H1 (cell line): ENCODE results near the gene COPA. TPM values are rescaled to one million over a fixed set of nuclear protein-coding genes. Genes with fewer than 3 reads are reported as not detected.

Experiments used
- CTCF ChIA-PET: fragments of 300-600 bp; sonication (Branson Sonifier 250); formaldehyde crosslinking; loops from one replicate; lab custom pipeline; 2021; ENCODE audit not compliant: partially characterized antibody; lab: Charles Lee
- POLR2A ChIA-PET: fragments of 300-600 bp; sonication (Branson Sonifier 250); formaldehyde crosslinking; loops from one replicate; lab custom pipeline; 2021; ENCODE audit warnings: inconsistent platforms; ENCODE audit not compliant: partially characterized antibody; lab: Charles Lee
- DNase-seq, 2 experiments: peaks; one replicate each; pipeline versions ENCODE4 v3.0.0 to v3.0.0-alpha.2; 2010 to 2022; ENCODE audit warnings: low spot score in 2 of 2, low read depth in 1 of 2, mixed read lengths in 1 of 2
- FAIRE-seq: peaks from 2 replicates; lab custom pipeline; 2011; peaks lifted over from hg19 to GRCh38; lab: Jason Lieb, UNC
- H2AFZ ChIP-seq: 2 replicates; pipeline ENCODE4 v1.8.1; 2012; ENCODE audit warnings: low read length, inconsistent platforms
- H2AK5ac ChIP-seq: 2 replicates; pipeline ENCODE4 v1.6.1; 2013; ENCODE audit warnings: low read depth, low read length
- H2BK120ac ChIP-seq: replicated peaks from 2 replicates; pipeline ENCODE3; 2013; ENCODE audit warnings: low read depth, low read length, inconsistent platforms
- H2BK12ac ChIP-seq: 2 replicates; pipeline ENCODE4 v1.6.1; 2013; ENCODE audit warnings: low read depth, low read length
- H2BK15ac ChIP-seq: 2 replicates; pipeline ENCODE4 v1.6.1; 2013; ENCODE audit warnings: low read length
- H2BK20ac ChIP-seq: 2 replicates; pipeline ENCODE4 v1.6.1; 2013; ENCODE audit warnings: low read length
- H2BK5ac ChIP-seq: 2 replicates; pipeline ENCODE4 v1.6.1; 2013; ENCODE audit warnings: low read depth, low read length
- H3K14ac ChIP-seq: 2 replicates; pipeline ENCODE4 v1.6.1; 2013; ENCODE audit warnings: inconsistent platforms; ENCODE audit not compliant: insufficient read length
- H3K18ac ChIP-seq: 2 replicates; pipeline ENCODE4 v1.6.1; 2013; ENCODE audit warnings: low read length; ENCODE audit errors: extremely low read depth
- H3K23ac ChIP-seq: 2 replicates; pipeline ENCODE4 v1.6.1; 2013; ENCODE audit warnings: inconsistent platforms; ENCODE audit not compliant: insufficient read length
- H3K23me2 ChIP-seq: 2 replicates; pipeline ENCODE4 v1.6.1; 2013; ENCODE audit warnings: low read depth, low read length
- H3K27ac ChIP-seq: 2 replicates; pipeline ENCODE4 v1.6.1; 2011; ENCODE audit warnings: low read depth, low read length, inconsistent platforms
- H3K27me3 ChIP-seq, 4 experiments: replicated peaks in 1 of 4; 1 replicate in 1 of 4; 2 replicates in 3 of 4; pipeline versions ENCODE4 v1.6.1 to v1.8.1; 2011 to 2013; ENCODE audit warnings: low read length in 3 of 4, mild to moderate bottlenecking in 3 of 4, inconsistent platforms in 2 of 4, mixed read lengths in 2 of 4, moderate library complexity in 1 of 4; ENCODE audit not compliant: control insufficient read depth in 3 of 4, insufficient read depth in 3 of 4; ENCODE audit errors: extremely low read depth in 1 of 4
- H3K36me3 ChIP-seq, 4 experiments: 2 replicates each; pipeline versions ENCODE4 v1.6.1 to v1.8.1; 2011 to 2013; ENCODE audit warnings: mild to moderate bottlenecking in 4 of 4, low read length in 3 of 4, moderate library complexity in 2 of 4, control low read depth in 1 of 4, inconsistent platforms in 1 of 4; ENCODE audit not compliant: insufficient read depth in 4 of 4, control insufficient read depth in 2 of 4
- H3K4ac ChIP-seq: replicated peaks from 2 replicates; pipeline ENCODE3; 2013; ENCODE audit warnings: low read length, low read depth, mixed read lengths, inconsistent platforms; ENCODE audit not compliant: insufficient read length
- H3K4me1 ChIP-seq, 4 experiments: replicated peaks in 1 of 4; 1 replicate in 1 of 4; 2 replicates in 3 of 4; pipeline versions ENCODE4 v1.6.1 to v1.8.1; 2011 to 2013; ENCODE audit warnings: low read length in 3 of 4, inconsistent platforms in 2 of 4, mixed read lengths in 1 of 4; ENCODE audit not compliant: insufficient read depth in 4 of 4, control insufficient read depth in 3 of 4
- H3K4me2 ChIP-seq, 2 experiments: 2 replicates each; pipeline versions ENCODE4 v1.6.1 to v1.8.1; 2011 to 2013; ENCODE audit warnings: low read depth in 2 of 2, low read length in 2 of 2, control low read depth in 1 of 2, inconsistent platforms in 1 of 2, mild to moderate bottlenecking in 1 of 2; ENCODE audit not compliant: insufficient read depth in 1 of 2
- H3K4me3 ChIP-seq, 4 experiments: fragments of 200-600, 300-600 bp in 1 of 4; sonication (generic), shearing (Covaris generic), sonication (Bioruptor Twin) in 1 of 4; 2 replicates each; pipeline versions ENCODE4 v1.5.1 to v1.8.1; 2011 to 2016; ENCODE audit warnings: low read length in 4 of 4, low read depth in 3 of 4, control low read depth in 2 of 4, inconsistent platforms in 2 of 4, mild to moderate bottlenecking in 2 of 4, mixed read lengths in 1 of 4, moderate library complexity in 1 of 4; ENCODE audit not compliant: insufficient read depth in 2 of 4; ENCODE audit errors: extremely low read depth in 1 of 4
- H3K56ac ChIP-seq: replicated peaks from 2 replicates; pipeline ENCODE3; 2013; ENCODE audit warnings: low read depth, mild to moderate bottlenecking, mixed read lengths, low read length, inconsistent platforms; ENCODE audit not compliant: insufficient read length
- H3K79me1 ChIP-seq: 2 replicates; pipeline ENCODE4 v1.6.1; 2013; ENCODE audit warnings: low read depth, low read length, control low read depth
- H3K79me2 ChIP-seq, 2 experiments: 2 replicates each; pipeline versions ENCODE4 v1.6.1 to v1.8.1; 2012 to 2013; ENCODE audit warnings: low read length in 2 of 2, mild to moderate bottlenecking in 2 of 2, inconsistent platforms in 1 of 2; ENCODE audit not compliant: insufficient read depth in 2 of 2, control insufficient read depth in 1 of 2
- H3K9ac ChIP-seq, 4 experiments: replicated peaks in 1 of 4; 1 replicate in 1 of 4; 2 replicates in 3 of 4; pipeline versions ENCODE4 v1.6.1 to v1.8.1; 2011 to 2013; ENCODE audit warnings: low read depth in 3 of 4, low read length in 3 of 4, control low read depth in 2 of 4, mild to moderate bottlenecking in 2 of 4, moderate library complexity in 2 of 4, inconsistent platforms in 1 of 4; ENCODE audit errors: extremely low read depth in 1 of 4
- H3K9me3 ChIP-seq, 2 experiments: 2 replicates each; pipeline versions ENCODE4 v1.6.1 to v1.8.1; 2012 to 2013; ENCODE audit warnings: mild to moderate bottlenecking in 2 of 2, moderate library complexity in 2 of 2, control low read depth in 1 of 2, inconsistent platforms in 1 of 2, low read depth in 1 of 2, low read length in 1 of 2, mixed read lengths in 1 of 2; ENCODE audit not compliant: insufficient read depth in 2 of 2
- H4K20me1 ChIP-seq, 2 experiments: replicated peaks in 1 of 2; 2 replicates each; pipeline versions ENCODE3 to v1.8.1; 2011 to 2013; ENCODE audit warnings: inconsistent platforms in 2 of 2, low read length in 2 of 2, mild to moderate bottlenecking in 1 of 2; ENCODE audit not compliant: insufficient read depth in 2 of 2, control insufficient read depth in 1 of 2
- H4K5ac ChIP-seq: 2 replicates; pipeline ENCODE4 v1.6.1; 2013; ENCODE audit warnings: low read length, low read depth, mixed read lengths, inconsistent platforms; ENCODE audit not compliant: insufficient read length
- H4K8ac ChIP-seq: 2 replicates; pipeline ENCODE4 v1.8.0; 2013; ENCODE audit warnings: mild to moderate bottlenecking, moderate library complexity, low read length, inconsistent platforms; ENCODE audit not compliant: insufficient read depth; ENCODE audit errors: extremely low read depth
- H4K91ac ChIP-seq: replicated peaks from 2 replicates; pipeline ENCODE3; 2013; ENCODE audit warnings: low read length, mixed read lengths, inconsistent platforms; ENCODE audit not compliant: insufficient read length
- BACH1 ChIP-seq: IDR thresholded peaks from 2 replicates; pipeline ENCODE4 v1.6.1; 2012; ENCODE audit warnings: low read length, improper control_type of control experiment
- CEBPB ChIP-seq: IDR thresholded peaks from 2 replicates; pipeline ENCODE4 v1.6.1; 2012; ENCODE audit warnings: low read depth, low read length
- HDAC2 ChIP-seq, 2 experiments: fragments of 300-600 bp in 1 of 2; sonication (generic) in 1 of 2; IDR thresholded peaks; 2 replicates each; pipeline ENCODE4 v1.6.1; 2011 to 2012; ENCODE audit warnings: low read depth in 2 of 2, low read length in 2 of 2, mild to moderate bottlenecking in 2 of 2, moderate library complexity in 2 of 2, borderline replicate concordance in 1 of 2, inconsistent platforms in 1 of 2
- POLR2AphosphoS5 ChIP-seq: IDR thresholded peaks from 2 replicates; pipeline ENCODE4 v1.6.1; 2011; ENCODE audit warnings: low read depth, low read length
- SAP30 ChIP-seq: fragments of 300-600 bp; sonication (generic); IDR thresholded peaks from 2 replicates; pipeline ENCODE4 v1.7.1; 2012; ENCODE audit warnings: low read length, moderate library complexity, mild to moderate bottlenecking, inconsistent platforms; ENCODE audit not compliant: insufficient read depth, insufficient replicate concordance
- SP1 ChIP-seq: IDR thresholded peaks from 2 replicates; pipeline ENCODE4 v1.6.1; 2011; ENCODE audit warnings: low read depth, low read length
- WGBS, 2 experiments: shearing (Covaris generic) in 1 of 2; methylation state at CpG; one replicate each; pipeline versions ENCODE4 v1.1.6 to v1.1.7; 2013 to 2015; ENCODE audit warnings: low lambda C conversion rate in 2 of 2, mixed read lengths in 2 of 2, inconsistent platforms in 1 of 2, low coverage in 1 of 2, missing lambda C conversion rate in 1 of 2; ENCODE audit not compliant: insufficient replicate concordance in 2 of 2, insufficient coverage in 1 of 2, insufficient read length in 1 of 2; ENCODE audit errors: extremely low coverage in 1 of 2, missing lambda C conversion rate in 1 of 2; 5-methylcytosine and 5-hydroxymethylcytosine counted together
- polyA plus RNA-seq, 7 experiments: library from polyadenylated mRNA; depleted of rRNA in 3 of 7; stranded (reverse) in 5 of 7; unstranded in 2 of 7; fragments of >200 nt in 5 of 7; fragments of 200-250 nt in 2 of 7; gene quantifications; 1 replicate in 5 of 7; 2 replicates in 1 of 7; 4 replicates in 1 of 7; pipeline versions ENCODE4 v1.2.1 to v1.2.3, GENCODE V29; 2011 to 2013; ENCODE audit warnings: missing spikeins in 2 of 7, mixed read lengths in 2 of 7
- total RNA-seq: library from RNA; stranded (reverse); fragmentation: NEBNext Ultra II Directional; extraction: Animal tissue kit (Norgen Biotek cat#: 25700); gene quantifications from 2 replicates; pipeline ENCODE4 v1.2.1, GENCODE V29; 2021
- TF ChIP-seq, protein P1 (sequence below): IDR thresholded peaks from 2 replicates; pipeline ENCODE4 v1.6.1; 2012; ENCODE audit warnings: inconsistent platforms
- TF ChIP-seq, protein P2 (sequence below): IDR thresholded peaks from 2 replicates; pipeline ENCODE4 v1.6.1; 2012; ENCODE audit warnings: inconsistent platforms
- TF ChIP-seq, protein P3 (sequence below): IDR thresholded peaks from 2 replicates; pipeline ENCODE4 v1.6.1; 2012; ENCODE audit warnings: low read length, inconsistent platforms

COPA gene
- total and polyA plus RNA-seq, 2 of the 8 experiments (the other 6 are each of a cell fraction or from before 2014, with no cell fraction given): 78.2 to 115 TPM

- 76% methylated on average over 4 of the region's 4 CpGs; no CpG with 5 or more reads in 1 of the 2 experiments for whole genome bisulfite sequencing, 2 experiments
- no peak for FAIRE-seq
- CTCF ChIA-PET: interaction anchor here (0.7 to 26.0 kb wide), 6 partner anchors 8 to 57 kb away, joined by 3 to 683 read pairs (median 6); no protein-coding TSS in a partner anchor
Observed at GRCh38 chr1:160346958-160347357, 3.9 kb upstream of the COPA start.

More at GRCh38 chr1:160346958-160347357, 3.9 kb upstream of the COPA start:
- no peak overlapping the region for H2BK120ac ChIP-seq
- H3K23me2 ChIP-seq: no peaks in the 10 kb centered on the region; the same call in 1 of the 2 replicates
- H2BK5ac ChIP-seq: no peak overlapping the region
- peaks cover 16 to 29% of the 10 kb centered on the region in 2 experiments for H3K79me2 ChIP-seq
- no peak overlapping the region for H4K91ac ChIP-seq
- peaks cover 12 to 44% (median 31%) of the 10 kb centered on the region in 4 experiments for H3K36me3 ChIP-seq
- H3K4me3 ChIP-seq: no peak overlapping the region
- TF ChIP-seq CEBPB: no peak
- TF ChIP-seq HDAC2 (IDR thresholded peaks at IDR 0.05; ENCODE audit: borderline replicate concordance in 1 of 2, low read depth in 2 of 2, low read length in 2 of 2): no peak
- TF ChIP-seq SAP30: no peak
- TF ChIP-seq, protein P1, sequence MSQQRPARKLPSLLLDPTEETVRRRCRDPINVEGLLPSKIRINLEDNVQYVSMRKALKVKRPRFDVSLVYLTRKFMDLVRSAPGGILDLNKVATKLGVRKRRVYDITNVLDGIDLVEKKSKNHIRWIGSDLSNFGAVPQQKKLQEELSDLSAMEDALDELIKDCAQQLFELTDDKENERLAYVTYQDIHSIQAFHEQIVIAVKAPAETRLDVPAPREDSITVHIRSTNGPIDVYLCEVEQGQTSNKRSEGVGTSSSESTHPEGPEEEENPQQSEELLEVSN: no peak
- TF ChIP-seq, protein P2, sequence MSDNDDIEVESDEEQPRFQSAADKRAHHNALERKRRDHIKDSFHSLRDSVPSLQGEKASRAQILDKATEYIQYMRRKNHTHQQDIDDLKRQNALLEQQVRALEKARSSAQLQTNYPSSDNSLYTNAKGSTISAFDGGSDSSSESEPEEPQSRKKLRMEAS: no peak
- no peak for TF ChIP-seq POLR2AphosphoS5
- no peak for TF ChIP-seq SP1
- TF ChIP-seq, protein P3, sequence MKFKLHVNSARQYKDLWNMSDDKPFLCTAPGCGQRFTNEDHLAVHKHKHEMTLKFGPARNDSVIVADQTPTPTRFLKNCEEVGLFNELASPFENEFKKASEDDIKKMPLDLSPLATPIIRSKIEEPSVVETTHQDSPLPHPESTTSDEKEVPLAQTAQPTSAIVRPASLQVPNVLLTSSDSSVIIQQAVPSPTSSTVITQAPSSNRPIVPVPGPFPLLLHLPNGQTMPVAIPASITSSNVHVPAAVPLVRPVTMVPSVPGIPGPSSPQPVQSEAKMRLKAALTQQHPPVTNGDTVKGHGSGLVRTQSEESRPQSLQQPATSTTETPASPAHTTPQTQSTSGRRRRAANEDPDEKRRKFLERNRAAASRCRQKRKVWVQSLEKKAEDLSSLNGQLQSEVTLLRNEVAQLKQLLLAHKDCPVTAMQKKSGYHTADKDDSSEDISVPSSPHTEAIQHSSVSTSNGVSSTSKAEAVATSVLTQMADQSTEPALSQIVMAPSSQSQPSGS: no peak
- no peak for TF ChIP-seq BACH1
- H2BK12ac ChIP-seq: no peak overlapping the region
- no peaks in the 10 kb centered on the region for H3K4me1 ChIP-seq
- H3K27ac ChIP-seq: no peak overlapping the region
- no peak overlapping the region for H3K14ac ChIP-seq
- no peak overlapping the region for H2AK5ac ChIP-seq
- H3K4me2 ChIP-seq: no peak overlapping the region
- POLR2A ChIA-PET: interaction anchor here (0.6 to 2.6 kb wide), 2 partner anchors 17 to 32 kb away, joined by 3 to 12 read pairs; no protein-coding TSS in a partner anchor
- no peak for DNase-seq
- H3K18ac ChIP-seq: no peak overlapping the region
- H3K9ac ChIP-seq: no peak overlapping the region
- H3K79me1 ChIP-seq: no peaks in the 10 kb centered on the region; the same call in 1 of the 2 replicates
- H2AFZ ChIP-seq: no peak overlapping the region
- no peaks in the 10 kb centered on the region for H3K27me3 ChIP-seq
- H4K8ac ChIP-seq: no peak overlapping the region
- H2BK20ac ChIP-seq: no peak overlapping the region
- H4K20me1 ChIP-seq: peaks cover 0 to 4% of the 10 kb centered on the region in 2 experiments
- H3K23ac ChIP-seq: no peak overlapping the region
- H4K5ac ChIP-seq: no peak overlapping the region
- H3K9me3 ChIP-seq: no peaks in the 10 kb centered on the region
- no peak overlapping the region for H2BK15ac ChIP-seq
- no peak overlapping the region for H3K4ac ChIP-seq
- H3K56ac ChIP-seq: no peak overlapping the region
